Mucosa of descending colon (tissue), 3 donors: ENCODE results near the gene CNTNAP2. TPM values are rescaled to one million over a fixed set of nuclear protein-coding genes. Genes with fewer than 3 reads are reported as not detected.

Experiments used
- ATAC-seq: fragments of 200-7000 bp; cut with Tn5 transposase; one replicate; pipeline ENCODE4 v1.9.1; 2020; ENCODE audit warnings: mild to moderate bottlenecking, moderate library complexity
- DNase-seq, 3 donors: peaks; one replicate each; pipeline ENCODE4 v3.0.0-alpha.2; 2020
- H3K36me3 ChIP-seq: fragments of 200-600 bp; one replicate; pipeline ENCODE4 v1.8.0; 2021; ENCODE audit warnings: low read depth, mild to moderate bottlenecking
- H3K4me1 ChIP-seq: fragments of 200-600 bp; one replicate; pipeline ENCODE4 v1.8.0; 2021; ENCODE audit warnings: low read depth, mild to moderate bottlenecking
- H3K4me3 ChIP-seq: fragments of 200-600 bp; one replicate; pipeline ENCODE4 v1.8.0; 2021; ENCODE audit warnings: mild to moderate bottlenecking
- H3K9me3 ChIP-seq: fragments of 200-600 bp; one replicate; pipeline ENCODE4 v1.8.0; 2021; ENCODE audit warnings: mild to moderate bottlenecking
- CTCF ChIP-seq: fragments of 200-600 bp; IDR thresholded peaks from one replicate; pipeline ENCODE4 v1.8.0; 2022; ENCODE audit warnings: antibody characterized with exemption, mild to moderate bottlenecking
- intact Hi-C, 2 donors: fragments of 100-400 bp; cut with DNase I in 1 of 2; cut with micrococcal nuclease in 1 of 2; formaldehyde crosslinking; loops; one replicate each; pipeline versions ENCODE4 v1.11.0 to v1.11.1; 2022; cut with DNase I, micrococcal nuclease
- total RNA-seq, 3 donors: library from RNA; stranded (reverse); fragmentation: NEBNext Ultra II Directional in 2 of 3; extraction: Animal tissue kit (Norgen Biotek cat#: 25700) in 2 of 3; gene quantifications; one replicate each; pipeline versions ENCODE4 v1.2.1 to v1.2.4, GENCODE V29; 2021 to 2023
- donor health status: DM: no; HTN: no; CAD: no; lungs with moderate emphysema.
- donor health status: DM: no; HTN: no; CAD: no.
- donor health status: DM: no; HTN: yes; CAD: no.

Gene CNTNAP2
- total RNA-seq, 3 donors from 2014 or later, result 3.1 to 5.9 (median 4.2) TPM

DNA sequence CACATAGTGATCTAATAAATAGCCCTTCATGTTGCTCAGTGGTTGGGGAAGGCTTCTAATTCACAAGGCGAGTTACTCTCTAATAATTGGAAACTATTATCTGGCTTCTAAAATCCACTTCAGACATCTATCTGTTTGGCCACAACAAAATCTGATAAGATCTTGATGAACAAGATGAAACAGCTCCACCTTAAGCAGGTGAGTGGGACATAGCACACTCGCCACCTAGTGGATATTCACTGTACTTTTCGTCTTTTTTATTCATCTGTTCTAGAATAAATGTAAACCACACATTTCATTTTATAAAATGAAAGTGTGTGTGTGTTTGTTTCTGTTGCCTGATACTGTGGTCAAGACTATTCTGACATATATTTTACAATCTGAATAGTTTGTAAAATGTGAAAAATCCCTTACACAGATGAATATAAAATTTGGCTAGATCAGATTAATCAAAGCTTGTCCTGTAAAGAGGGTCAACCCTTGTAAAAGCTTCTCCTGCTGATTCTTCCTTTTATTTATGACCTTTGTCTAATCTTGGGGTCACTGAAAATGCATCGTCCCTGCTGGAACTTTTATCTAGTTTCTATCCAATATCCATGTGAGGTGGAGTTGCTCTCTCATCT is 26.5 kb upstream of the CNTNAP2 start:
- intact Hi-C loops, result no loop called here
- peak; percentile 33 for TF ChIP-seq CTCF
- Histone ChIP-seq H3K4me3 (no peak overlapping the region), H3K9me3 (no peaks in the 10 kb centered on the region), H3K4me1 (no peaks in the 10 kb centered on the region), H3K36me3 (no peaks in the 10 kb centered on the region)
- DNase-seq (peak in 1 of 3 donors; percentile 5), ATAC-seq (peak; percentile 46)

DNA sequence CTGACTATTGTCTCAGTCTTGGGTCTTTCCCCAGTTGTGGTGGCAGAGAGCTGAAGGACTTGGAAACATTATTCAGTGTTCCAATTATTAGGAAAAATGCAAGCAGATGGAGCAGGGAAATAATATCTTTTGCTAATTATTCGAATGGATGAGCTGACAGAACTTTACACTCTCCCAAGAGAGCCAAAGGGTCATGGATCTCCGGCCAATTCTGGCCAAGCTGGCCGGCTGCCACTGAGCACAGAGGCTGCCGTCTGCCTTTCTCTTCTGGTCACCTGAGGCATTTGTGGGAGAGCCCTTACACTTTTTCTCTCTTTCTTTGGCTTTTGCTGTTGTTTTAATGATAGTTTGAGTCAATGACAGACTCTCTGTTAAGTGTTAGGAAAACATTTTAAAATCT is 22.2 kb upstream of the CNTNAP2 start:
- intact Hi-C loops, result no loop called here
- ATAC-seq, result no peak
- no peak for DNase-seq
- no peak overlapping the region for H3K4me3 ChIP-seq
- no peaks in the 10 kb centered on the region for H3K36me3 ChIP-seq
- no peaks in the 10 kb centered on the region for H3K4me1 ChIP-seq
- no peak for TF ChIP-seq CTCF
- no peaks in the 10 kb centered on the region for H3K9me3 ChIP-seq

GRCh38 chr7:146096994-146097393 is 19.6 kb upstream of the CNTNAP2 start:
- intact Hi-C loops, result no loop called here
- no peak for ATAC-seq
- no peak for DNase-seq
- TF ChIP-seq CTCF, result no peak
- Histone ChIP-seq H3K4me3 (no peak overlapping the region), H3K36me3 (no peaks in the 10 kb centered on the region), H3K4me1 (no peaks in the 10 kb centered on the region), H3K9me3 (no peaks in the 10 kb centered on the region)

DNA sequence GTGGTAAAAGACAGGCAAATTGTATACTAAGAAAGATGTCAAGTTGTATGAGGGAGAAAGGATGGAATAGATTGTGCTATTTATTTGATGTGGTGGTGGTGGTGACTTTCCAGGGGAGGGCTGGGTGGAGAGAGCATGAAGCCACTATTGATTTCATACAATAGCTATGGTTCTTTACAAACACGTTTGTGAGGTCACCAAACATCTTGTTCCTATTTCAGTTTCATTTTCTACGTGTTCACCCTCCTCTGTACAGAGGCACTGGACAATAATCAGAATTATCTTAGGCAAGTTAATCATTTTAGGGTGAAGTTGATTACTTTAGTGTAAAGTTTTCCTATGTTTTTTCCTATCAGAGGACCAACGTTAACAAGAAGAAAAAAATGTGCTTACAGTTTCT is 10.3 kb upstream of the CNTNAP2 start:
- ATAC-seq, result no peak
- no peaks in the 10 kb centered on the region for H3K9me3 ChIP-seq

DNA sequence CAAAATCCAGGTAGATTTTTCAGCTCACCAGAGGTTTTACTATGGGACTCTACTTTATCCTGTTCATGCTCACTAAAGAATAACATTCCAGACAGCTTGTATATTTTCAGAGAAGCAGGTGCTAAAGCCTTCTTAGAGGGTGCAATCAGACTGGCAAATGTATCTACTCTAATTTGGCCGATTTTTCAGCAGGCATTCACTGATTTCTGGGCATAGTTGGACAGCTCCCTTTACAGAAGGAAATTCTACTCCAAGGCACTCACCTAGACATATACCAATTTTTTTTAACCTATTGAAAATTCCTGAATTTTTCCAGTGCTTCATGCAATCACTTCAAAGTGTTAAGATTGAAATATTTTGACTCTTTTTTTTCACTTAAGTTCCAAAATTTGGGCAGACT is 3.8 kb upstream of the CNTNAP2 start:
- TF ChIP-seq CTCF, result no peak
- ATAC-seq (no peak), DNase-seq (no peak)
- Histone ChIP-seq H3K36me3 (no peaks in the 10 kb centered on the region), H3K9me3 (no peaks in the 10 kb centered on the region), H3K4me3 (no peak overlapping the region), H3K4me1 (peaks cover 3% of the 10 kb centered on the region)
- intact Hi-C loops, result no loop called here

More for the DNA sequence above, 10.3 kb upstream of the CNTNAP2 start:
- intact Hi-C loops, result no loop called here
- no peaks in the 10 kb centered on the region for H3K36me3 ChIP-seq
- H3K4me3 ChIP-seq, result no peak overlapping the region
- no peak for TF ChIP-seq CTCF
- no peaks in the 10 kb centered on the region for H3K4me1 ChIP-seq
- DNase-seq, result no peak

DNA sequence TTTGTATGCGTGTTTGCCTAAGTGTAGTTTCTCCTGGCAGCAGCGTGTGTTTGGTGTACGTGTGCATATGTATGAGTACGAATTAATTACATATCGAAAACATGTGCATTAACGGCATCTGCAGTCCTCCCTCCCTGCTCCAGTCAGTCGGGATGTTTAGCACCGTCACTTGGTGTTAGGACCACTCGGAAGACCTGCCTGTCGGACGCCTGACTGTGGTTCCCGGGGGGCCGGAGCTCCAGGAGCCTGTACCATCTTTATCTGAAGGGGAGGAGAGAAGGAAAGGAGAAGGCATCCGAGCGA is 1.1 kb upstream of the CNTNAP2 start:
- Histone ChIP-seq H3K9me3 (no peaks in the 10 kb centered on the region), H3K4me3 (no peak overlapping the region), H3K36me3 (no peaks in the 10 kb centered on the region), H3K4me1 (peaks cover 3% of the 10 kb centered on the region)
- DNase-seq (no peak), ATAC-seq (no peak)
- intact Hi-C loops, result loop anchor here in 1 of 2 donors (5.0 kb wide), 1 partner anchor 898 kb away; no protein-coding TSS in a partner anchor
- TF ChIP-seq CTCF, result no peak
